Dermis blood vessel endothelial cell (primary cell): ENCODE measurements around the gene TXNDC5. TPM values are rescaled to one million over a fixed set of nuclear protein-coding genes. Genes with fewer than 3 reads are reported as not detected.
A peak's percentile ranks its signal among the peaks of the same experiment; 100 is the strongest.

Experiments
- DNase-seq: peaks from one replicate; pipeline ENCODE4 v3.0.0; 2010
- total RNA-seq: library from RNA; depleted of rRNA; stranded (reverse); fragments of >200 nt; gene quantifications from 2 replicates; pipeline ENCODE4 v1.2.3, GENCODE V29; 2014

The TXNDC5 gene
- total RNA-seq, 1 donor from 2014 or later: 2,879 TPM

DNA sequence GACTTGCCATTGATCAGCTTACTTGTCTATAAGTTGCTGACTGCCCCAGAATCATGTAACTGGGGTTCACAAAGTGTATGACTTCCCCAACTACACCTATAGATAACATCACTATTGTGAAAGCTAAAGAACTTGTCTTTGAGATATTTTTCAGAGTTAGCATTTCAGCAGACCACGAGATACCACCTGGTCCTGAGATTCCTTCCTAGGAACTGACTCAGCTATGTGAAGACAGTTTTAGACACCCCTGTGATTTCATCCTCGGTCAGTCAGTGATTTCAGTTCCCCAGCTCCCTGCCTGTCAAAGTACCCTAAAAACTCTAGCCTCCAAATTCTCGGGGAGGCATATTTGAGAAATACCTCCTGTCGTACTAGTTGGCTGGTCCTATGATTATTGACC lies 62.4 kb downstream of the TXNDC5 start:
- DNase-seq: no peak

DNA sequence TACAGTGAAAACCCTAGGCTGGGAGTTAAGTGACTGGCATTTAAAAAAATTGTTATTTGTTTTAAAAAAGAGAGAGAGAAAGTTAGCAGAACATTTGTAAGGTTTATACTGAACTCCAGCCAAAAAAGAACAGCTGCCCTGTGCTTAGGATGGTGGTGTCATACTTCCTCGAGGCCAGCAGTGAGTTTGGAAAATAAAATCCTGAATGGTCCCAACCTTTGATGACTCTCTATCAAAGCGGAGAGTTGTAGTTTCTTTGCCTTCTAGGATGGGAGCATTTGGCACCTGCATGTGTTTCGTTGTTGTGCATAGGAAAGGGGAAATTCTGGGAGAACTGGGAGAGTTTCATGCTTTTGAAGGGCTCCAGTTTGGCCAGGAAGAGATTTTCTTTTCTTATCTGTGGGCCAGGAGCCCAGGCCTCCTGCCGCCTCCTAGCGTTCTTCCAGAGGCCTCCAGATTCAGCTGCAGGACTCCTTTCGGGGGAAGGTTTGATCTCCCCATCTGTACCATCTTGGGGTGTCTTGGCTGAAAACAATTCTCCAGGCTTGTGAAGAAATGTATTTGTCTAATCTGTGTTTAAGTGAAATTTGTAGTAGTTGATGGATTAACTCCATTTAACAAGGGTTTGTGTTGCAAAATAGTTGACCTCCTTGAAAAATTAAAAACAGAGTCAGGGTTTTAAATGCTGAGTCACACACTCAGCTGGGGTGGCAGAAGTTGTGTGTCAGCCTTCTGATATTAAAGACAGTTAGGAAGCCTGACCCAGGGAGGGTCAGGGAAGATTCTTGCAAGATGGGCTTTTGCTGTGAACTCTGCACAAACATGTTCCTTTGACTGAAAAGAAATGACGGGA lies 63.4 kb downstream of the TXNDC5 start:
- DNase-seq: peak; percentile 70

DNA sequence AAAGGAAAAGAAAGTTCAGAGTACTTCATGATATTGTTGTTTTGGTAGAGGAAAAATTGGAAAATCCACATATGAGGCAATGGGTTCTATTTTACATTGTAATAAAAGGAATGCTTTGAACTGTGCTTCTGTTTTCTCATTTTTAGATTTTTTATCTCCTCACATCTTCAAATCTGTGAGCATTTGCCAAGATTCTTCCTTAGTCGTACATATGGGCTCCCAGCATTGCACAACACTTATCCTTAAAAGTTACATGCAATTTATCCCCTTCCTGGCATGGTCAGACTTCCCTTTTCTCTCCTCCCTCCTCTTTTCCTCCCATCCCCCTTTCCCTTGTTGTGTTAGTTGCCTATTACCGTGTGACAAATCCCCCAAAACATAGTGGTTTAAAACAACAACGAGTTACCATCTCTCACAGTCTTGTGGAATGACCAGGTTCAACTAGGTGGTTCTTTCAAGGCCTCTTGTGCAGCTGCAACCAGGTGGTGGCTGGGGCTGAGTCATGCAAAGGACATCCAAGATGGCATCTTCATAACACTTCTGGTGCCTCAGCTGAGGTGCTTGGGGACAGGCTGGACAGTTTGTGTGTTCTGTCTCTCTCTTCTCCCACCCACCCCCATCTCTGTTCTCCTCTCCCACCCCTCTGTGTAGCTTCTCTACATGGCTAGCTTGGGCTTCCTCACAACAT lies 68.7 kb downstream of the TXNDC5 start:
- no peak for DNase-seq

DNA sequence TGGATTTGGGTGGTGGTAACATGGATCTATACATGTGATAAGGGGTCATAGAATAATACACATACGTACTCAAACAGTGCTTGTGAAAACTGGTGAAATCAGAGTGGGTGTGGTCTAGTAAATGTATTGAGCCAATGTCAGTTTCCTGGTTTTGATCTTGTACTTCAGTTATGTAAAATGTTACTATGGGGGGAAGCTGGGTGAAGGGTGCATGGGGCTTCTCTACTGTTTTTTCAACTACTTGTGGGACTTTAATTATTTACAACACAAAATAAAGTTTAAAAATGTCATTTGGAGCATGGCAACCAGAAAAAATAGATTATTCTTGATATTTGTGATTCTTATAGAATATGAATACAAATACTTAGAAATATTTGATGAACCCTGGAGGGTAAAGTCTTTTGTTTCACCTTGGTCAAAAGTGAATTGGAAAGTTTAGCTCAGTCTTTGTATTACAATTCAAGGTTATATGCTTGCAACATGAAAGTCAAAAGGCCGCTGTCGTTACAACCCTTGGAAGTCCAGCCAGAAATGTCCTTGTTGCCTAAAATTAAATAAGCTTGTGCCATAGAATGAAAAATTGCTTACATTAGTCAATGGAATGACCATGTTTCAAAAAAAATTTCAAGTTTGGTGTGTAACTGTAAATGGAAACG lies 74.1 kb downstream of the TXNDC5 start:
- no peak for DNase-seq

DNA sequence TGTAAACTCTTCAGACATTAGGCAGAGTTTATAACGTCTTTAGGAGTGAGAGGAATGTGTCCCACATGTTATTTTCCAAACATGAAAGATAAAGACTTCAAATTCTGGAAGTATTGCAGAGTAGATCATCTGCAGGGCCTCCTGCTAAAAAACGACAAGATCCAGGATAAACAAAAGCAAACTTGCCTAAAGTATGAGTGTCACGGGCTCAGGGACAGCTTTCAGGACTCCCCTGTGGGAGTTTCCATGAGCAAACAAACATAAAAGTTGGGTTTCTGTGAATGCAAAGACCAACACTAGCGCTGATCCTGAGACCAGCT lies 76.9 kb downstream of the TXNDC5 start:
- DNase-seq: no peak

DNA sequence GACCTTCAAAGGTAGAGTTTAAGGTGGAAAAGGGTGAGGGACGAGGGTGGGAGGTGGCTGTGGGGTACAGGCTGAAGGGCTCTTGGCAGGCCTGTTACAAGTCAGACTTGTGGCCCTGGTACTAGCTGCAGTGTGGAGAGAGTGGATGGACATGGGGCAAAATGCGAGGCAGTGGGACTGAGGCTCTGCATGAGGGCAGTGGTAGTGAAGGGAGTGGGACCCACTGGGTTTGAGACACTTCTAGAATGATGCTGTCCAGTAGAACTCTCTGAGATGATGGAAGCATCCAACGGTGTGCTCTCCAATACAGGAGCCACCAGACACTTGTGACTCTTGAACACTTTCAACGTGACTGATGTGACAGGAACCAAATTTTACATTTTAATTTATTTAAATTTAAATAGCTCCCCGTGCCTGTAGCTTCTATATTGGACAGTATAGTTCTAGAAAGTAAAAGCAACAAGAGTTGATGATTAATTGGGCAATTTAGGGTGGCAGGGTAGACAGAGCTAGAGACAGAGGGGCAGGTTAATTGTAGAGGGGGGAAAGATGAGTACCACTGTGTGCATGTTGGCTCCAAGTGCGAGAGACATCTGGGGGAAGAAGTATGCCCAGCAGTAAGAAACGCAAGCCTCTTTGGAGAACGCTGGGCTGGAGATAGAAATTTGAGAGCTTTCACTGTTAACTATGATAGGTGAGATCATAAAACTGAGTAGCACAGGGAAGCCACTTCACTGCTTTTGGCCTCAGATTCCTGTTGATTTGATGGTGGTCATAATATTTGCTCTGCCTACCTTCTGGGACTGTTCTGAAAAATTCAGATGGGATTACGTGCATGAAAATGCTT lies 77.5 kb downstream of the TXNDC5 start:
- no peak for DNase-seq

Other genes starting within 250 kb of the TXNDC5 start
- gene BMP6, start 184.7 kb downstream of the TXNDC5 start, total RNA-seq: 234 TPM in 2 replicates
- 23.1 and 23.7 TPM in 2 replicates for gene BLOC1S5, start 153.6 kb upstream of the TXNDC5 start, total RNA-seq
- gene EEF1E1, start 191.8 kb upstream of the TXNDC5 start, total RNA-seq: 64.0 and 99.4 TPM in 2 replicates